ENCODE data around the gene IRX2. TPM values are rescaled to one million over a fixed set of nuclear protein-coding genes. Genes with fewer than 3 reads are reported as not detected.

IRX2 gene
- total RNA-seq, 1 experiment from 2014 or later: 0.10 TPM

GRCh38 chr5:2738700-2739359 is 12.6 kb downstream of the IRX2 start:
- no peak for ATAC-seq
- ChIA-PET POLR2A (no interaction called here), CTCF (no interaction called here)
- BruUV-seq (replicated peaks): no TSS peak
- Histone ChIP-seq H3K4me1 (ENCODE audit: control insufficient read depth, insufficient read depth, low read length) (no peaks in the 10 kb centered on the region), H3K27ac (ENCODE audit: low read length) (no peak overlapping the region), H3K9me3 (ENCODE audit: control insufficient read depth, insufficient read depth, low read depth, low read length) (no peaks in the 10 kb centered on the region), H3K27me3 (ENCODE audit: control insufficient read depth, insufficient read depth, low read length) (no peaks in the 10 kb centered on the region; the same call in 1 of the 2 replicates), H3K4me3 (ENCODE audit: low read depth in 2 of 2, low read length in 2 of 2) (no peak overlapping the region), H3K36me3 (ENCODE audit: control insufficient read depth, insufficient read depth, low read length) (no peaks in the 10 kb centered on the region)
- intact Hi-C loops (cut with micrococcal nuclease; ENCODE audit: unreplicated experiment) (no loop called here), in situ Hi-C loops (cut with HindIII; ENCODE audit: low pct_unique_long_range_greater_than_20kb, low sequenced_read_pairs) (no loop called here)
- no peak for DNase-seq (ENCODE audit: low read depth, low spot score)
- TF ChIP-seq SIN3A (IDR thresholded peaks at IDR 0.05; ENCODE audit: borderline replicate concordance, insufficient read depth, low read depth, low read length) (no peak), TCF7L2 (IDR thresholded peaks at IDR 0.05; ENCODE audit: low read depth, low read length) (no peak), REST (IDR thresholded peaks at IDR 0.05; ENCODE audit: insufficient read depth in 1 of 2, low read depth in 2 of 2, low read length in 1 of 2) (no peak), POLR2AphosphoS5 (IDR thresholded peaks at IDR 0.05; ENCODE audit: low read depth, low read length) (no peak)
- TF ChIP-seq, protein P1, sequence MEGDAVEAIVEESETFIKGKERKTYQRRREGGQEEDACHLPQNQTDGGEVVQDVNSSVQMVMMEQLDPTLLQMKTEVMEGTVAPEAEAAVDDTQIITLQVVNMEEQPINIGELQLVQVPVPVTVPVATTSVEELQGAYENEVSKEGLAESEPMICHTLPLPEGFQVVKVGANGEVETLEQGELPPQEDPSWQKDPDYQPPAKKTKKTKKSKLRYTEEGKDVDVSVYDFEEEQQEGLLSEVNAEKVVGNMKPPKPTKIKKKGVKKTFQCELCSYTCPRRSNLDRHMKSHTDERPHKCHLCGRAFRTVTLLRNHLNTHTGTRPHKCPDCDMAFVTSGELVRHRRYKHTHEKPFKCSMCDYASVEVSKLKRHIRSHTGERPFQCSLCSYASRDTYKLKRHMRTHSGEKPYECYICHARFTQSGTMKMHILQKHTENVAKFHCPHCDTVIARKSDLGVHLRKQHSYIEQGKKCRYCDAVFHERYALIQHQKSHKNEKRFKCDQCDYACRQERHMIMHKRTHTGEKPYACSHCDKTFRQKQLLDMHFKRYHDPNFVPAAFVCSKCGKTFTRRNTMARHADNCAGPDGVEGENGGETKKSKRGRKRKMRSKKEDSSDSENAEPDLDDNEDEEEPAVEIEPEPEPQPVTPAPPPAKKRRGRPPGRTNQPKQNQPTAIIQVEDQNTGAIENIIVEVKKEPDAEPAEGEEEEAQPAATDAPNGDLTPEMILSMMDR (IDR thresholded peaks at IDR 0.05): no peak

DNA sequence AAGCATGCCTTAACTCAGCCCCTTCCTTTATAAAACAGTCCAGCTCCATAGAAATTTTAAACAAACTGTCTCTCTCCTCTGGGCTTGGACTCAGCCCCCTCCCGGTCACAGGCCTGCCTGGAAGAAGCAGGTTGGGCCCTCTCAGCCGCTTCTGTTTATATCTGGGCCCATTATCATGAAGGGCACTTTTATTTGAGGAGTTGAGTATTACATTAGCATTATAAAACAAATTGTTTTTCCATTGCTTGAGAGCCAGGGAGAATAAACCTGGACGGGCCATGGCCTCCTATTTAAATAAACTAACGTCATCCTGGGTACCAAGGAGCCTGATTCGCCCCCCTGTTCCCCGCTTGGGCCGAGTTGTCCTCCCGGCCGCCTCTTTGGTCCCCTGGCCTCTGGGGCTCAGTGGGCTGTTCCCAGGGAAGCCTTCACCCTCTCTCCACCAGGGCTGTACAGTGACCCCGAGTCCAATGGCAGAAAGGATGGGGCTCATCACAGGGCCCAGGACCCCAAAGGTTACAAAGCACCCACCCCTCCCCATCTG is 13.2 kb downstream of the IRX2 start:
- in situ Hi-C loops (cut with HindIII; ENCODE audit: low pct_unique_long_range_greater_than_20kb, low sequenced_read_pairs): no loop called here
- no TSS peak for BruUV-seq (replicated peaks)
- intact Hi-C loops (cut with micrococcal nuclease; ENCODE audit: unreplicated experiment): no loop called here
- no peaks in the 10 kb centered on the region for H3K4me1 ChIP-seq (ENCODE audit: control insufficient read depth, insufficient read depth, low read length)
- H3K27me3 ChIP-seq (ENCODE audit: control insufficient read depth, insufficient read depth, low read length): peaks cover 2% of the 10 kb centered on the region; the same call in 1 of the 2 replicates
- ChIA-PET POLR2A (no interaction called here), CTCF (no interaction called here)
- no peak overlapping the region for H3K4me3 ChIP-seq (ENCODE audit: low read depth in 2 of 2, low read length in 2 of 2)
- H3K27ac ChIP-seq (ENCODE audit: low read length): no peak overlapping the region
- no peak for DNase-seq (ENCODE audit: low read depth, low spot score)
- H3K36me3 ChIP-seq (ENCODE audit: control insufficient read depth, insufficient read depth, low read length): no peaks in the 10 kb centered on the region
- TF ChIP-seq TCF7L2 (IDR thresholded peaks at IDR 0.05; ENCODE audit: low read depth, low read length): no peak
- TF ChIP-seq, protein P1 (IDR thresholded peaks at IDR 0.05): no peak
- TF ChIP-seq POLR2AphosphoS5 (IDR thresholded peaks at IDR 0.05; ENCODE audit: low read depth, low read length): no peak
- TF ChIP-seq REST (IDR thresholded peaks at IDR 0.05; ENCODE audit: insufficient read depth in 1 of 2, low read depth in 2 of 2, low read length in 1 of 2): no peak
- no peak for TF ChIP-seq SIN3A (IDR thresholded peaks at IDR 0.05; ENCODE audit: borderline replicate concordance, insufficient read depth, low read depth, low read length)
- no peaks in the 10 kb centered on the region for H3K9me3 ChIP-seq (ENCODE audit: control insufficient read depth, insufficient read depth, low read depth, low read length)
- ATAC-seq: no peak
